HCT116 (cell line): ENCODE results near the gene EFCAB7. TPM values are rescaled to one million over a fixed set of nuclear protein-coding genes. Genes with fewer than 3 reads are reported as not detected.

ENCODE experiments used
- ATAC-seq: fragments of 200-7000 bp; cut with Tn5 transposase; 2 replicates; pipeline ENCODE4 v1.9.1; 2020; ENCODE audit warnings: mild to moderate bottlenecking, moderate library complexity
- BruUV-seq: library from RNA; stranded (reverse); fragments of 400-500 nt; replicated peaks from 2 replicates; lab custom pipeline; 2021; lab: Mats Ljungman, UMichigan
- CTCF ChIA-PET: fragments of 300-600 bp; sonication (Branson Sonifier 250); formaldehyde crosslinking; loops from one replicate; lab custom pipeline; 2021; ENCODE audit warnings: antibody characterized with exemption; lab: Charles Lee
- POLR2A ChIA-PET: fragments of 300-600, 350-600 bp; sonication (Branson Sonifier 250); formaldehyde crosslinking; loops from one replicate; lab custom pipeline; 2021; ENCODE audit warnings: antibody characterized with exemption; lab: Charles Lee
- RAD21 ChIA-PET, 2 experiments: fragments of 300-600 bp; sonication (Branson Sonifier 250); formaldehyde crosslinking; loops; one replicate each; lab custom pipeline; 2023; ENCODE audit warnings: low total read pairs in 2 of 2; ENCODE audit not compliant: uncharacterized antibody in 2 of 2, unreplicated experiment in 2 of 2, low non-redundant PET in 1 of 2; lab: Charles Lee
- DNase-seq: peaks from one replicate; pipeline ENCODE4 v3.0.0-alpha.2; 2010; ENCODE audit warnings: low read depth, low spot score
- H2AFZ ChIP-seq: fragments of 200-600 bp; shearing (Covaris generic), sonication (generic); 2 replicates; pipeline ENCODE4 v1.6.1; 2017; ENCODE audit warnings: low read depth, mixed run types, mixed read lengths, antibody characterized with exemption, low read length; ENCODE audit not compliant: poor library complexity, severe bottlenecking
- H3K27ac ChIP-seq: 2 replicates; pipeline ENCODE4 v1.5.1; 2012; ENCODE audit warnings: low read depth, low read length
- H3K27me3 ChIP-seq: fragments of 200-600 bp; sonication (generic); 2 replicates; pipeline ENCODE4 v1.6.1; 2016; ENCODE audit warnings: mixed run types, low read length, mixed read lengths; ENCODE audit not compliant: insufficient read depth
- H3K36me3 ChIP-seq, 2 experiments: fragments of 200-500 bp in 1 of 2; fragments of 200-600 bp in 1 of 2; sonication (Bioruptor generic) in 1 of 2; sonication (generic) in 1 of 2; 2 replicates each; pipeline versions ENCODE4 v1.5.1 to v1.6.1; 2014 to 2016; ENCODE audit warnings: low read length in 2 of 2, inconsistent platforms in 1 of 2, mixed read lengths in 1 of 2, mixed run types in 1 of 2; ENCODE audit not compliant: insufficient read depth in 2 of 2, control insufficient read depth in 1 of 2
- H3K4me1 ChIP-seq, 2 experiments: fragments of 200-600 bp in 1 of 2; sonication (generic) in 1 of 2; 2 replicates each; pipeline versions ENCODE4 v1.5.1 to v1.6.1; 2012 to 2017; ENCODE audit warnings: low read length in 2 of 2, inconsistent platforms in 1 of 2, mild to moderate bottlenecking in 1 of 2, mixed read lengths in 1 of 2, mixed run types in 1 of 2, moderate library complexity in 1 of 2; ENCODE audit not compliant: insufficient read depth in 2 of 2, control insufficient read depth in 1 of 2
- H3K4me2 ChIP-seq: fragments of 200-600 bp; sonication (generic); 2 replicates; pipeline ENCODE4 v1.6.1; 2017; ENCODE audit warnings: mixed run types, low read length, mixed read lengths
- H3K4me3 ChIP-seq, 2 experiments: fragments of 200-600 bp in 1 of 2; sonication (generic) in 1 of 2; replicated peaks in 1 of 2; 2 replicates each; pipeline ENCODE4 v1.5.1; 2011 to 2016; ENCODE audit warnings: low read length in 2 of 2, control low read depth in 1 of 2, low read depth in 1 of 2, mild to moderate bottlenecking in 1 of 2, mixed read lengths in 1 of 2, mixed run types in 1 of 2
- H3K79me2 ChIP-seq: fragments of 200-600 bp; sonication (generic); 2 replicates; pipeline ENCODE4 v1.6.1; 2017; ENCODE audit warnings: mild to moderate bottlenecking, mixed run types, low read length, moderate library complexity, mixed read lengths; ENCODE audit not compliant: insufficient read depth
- H3K9ac ChIP-seq: fragments of 200-600 bp; sonication (generic); 2 replicates; pipeline ENCODE4 v1.6.1; 2016; ENCODE audit warnings: low read length, mixed read lengths
- H3K9me2 ChIP-seq: fragments of 200-600 bp; sonication (generic), shearing (Covaris generic); 2 replicates; pipeline ENCODE4 v1.6.1; 2017; ENCODE audit warnings: mixed run types, mild to moderate bottlenecking, moderate library complexity; ENCODE audit not compliant: insufficient read depth
- H3K9me3 ChIP-seq, 2 experiments: fragments of 200-500 bp in 1 of 2; fragments of 200-600 bp in 1 of 2; sonication (Bioruptor generic) in 1 of 2; sonication (generic) in 1 of 2; 2 replicates each; pipeline ENCODE4 v1.6.1; 2014 to 2017; ENCODE audit warnings: low read length in 2 of 2, mixed read lengths in 2 of 2, inconsistent platforms in 1 of 2, low read depth in 1 of 2, mild to moderate bottlenecking in 1 of 2, mixed run types in 1 of 2, moderate library complexity in 1 of 2; ENCODE audit not compliant: control insufficient read depth in 1 of 2, insufficient read depth in 1 of 2
- H4K20me1 ChIP-seq: fragments of 200-600 bp; sonication (generic), shearing (Covaris generic); 2 replicates; pipeline ENCODE4 v1.6.1; 2017; ENCODE audit warnings: mixed run types, mild to moderate bottlenecking, moderate library complexity; ENCODE audit not compliant: insufficient read depth
- ATF3 ChIP-seq: IDR thresholded peaks from 2 replicates; pipeline ENCODE4 v1.6.1; 2012
- CTCF ChIP-seq, 3 experiments: fragments of 200-600 bp in 1 of 3; sonication (generic) in 1 of 3; IDR thresholded peaks in 2 of 3; conservative IDR thresholded peaks in 1 of 3; 2 replicates each; pipeline ENCODE4 v1.5.1; 2012 to 2017; ENCODE audit warnings: low read depth in 2 of 3, low read length in 2 of 3, antibody characterized with exemption in 1 of 3, borderline replicate concordance in 1 of 3, control low read depth in 1 of 3, mild to moderate bottlenecking in 1 of 3, mixed read lengths in 1 of 3, mixed run types in 1 of 3, moderate library complexity in 1 of 3; ENCODE audit not compliant: insufficient read depth in 1 of 3
- ELF1 ChIP-seq: IDR thresholded peaks from 2 replicates; pipeline ENCODE4 v1.6.1; 2012; ENCODE audit warnings: low read depth, borderline replicate concordance
- EZH2 ChIP-seq: fragments of 200-600 bp; sonication (generic); IDR thresholded peaks from 2 replicates; pipeline ENCODE4 v1.6.1; 2017; ENCODE audit warnings: antibody characterized with exemption, mixed run types
- EZH2phosphoT487 ChIP-seq: fragments of 200-600 bp; IDR thresholded peaks from 2 replicates; pipeline ENCODE4 v1.6.1; 2018; ENCODE audit warnings: antibody characterized with exemption, borderline replicate concordance
- FOSL1 ChIP-seq: IDR thresholded peaks from 2 replicates; pipeline ENCODE4 v1.6.1; 2012; ENCODE audit warnings: low read depth
- MAX ChIP-seq: IDR thresholded peaks from 2 replicates; pipeline ENCODE4 v1.6.1; 2012
- POLR2A ChIP-seq: IDR thresholded peaks from 2 replicates; pipeline ENCODE4 v1.7.0; 2011; ENCODE audit warnings: borderline replicate concordance; ENCODE audit not compliant: insufficient read depth, insufficient read length; ENCODE audit errors: extremely low read depth
- POLR2AphosphoS5 ChIP-seq: IDR thresholded peaks from 2 replicates; pipeline ENCODE4 v1.6.1; 2011; ENCODE audit warnings: mild to moderate bottlenecking, low read depth, low read length, moderate library complexity
- RAD21 ChIP-seq: IDR thresholded peaks from 2 replicates; pipeline ENCODE4 v1.6.1; 2012; ENCODE audit warnings: low read depth, mild to moderate bottlenecking
- REST ChIP-seq: IDR thresholded peaks from 2 replicates; pipeline ENCODE4 v1.6.1; 2012; ENCODE audit warnings: low read depth
- SIN3A ChIP-seq: IDR thresholded peaks from 2 replicates; pipeline ENCODE4 v1.6.1; 2012; ENCODE audit warnings: low read depth
- TCF7L2 ChIP-seq: IDR thresholded peaks from 2 replicates; pipeline ENCODE4 v1.7.0; 2011; ENCODE audit warnings: borderline replicate concordance, inconsistent platforms; ENCODE audit not compliant: insufficient read depth, insufficient read length; ENCODE audit errors: extremely low read depth
- ZFX ChIP-seq: fragments of 450-650 bp; IDR thresholded peaks from 2 replicates; pipeline ENCODE4 v1.6.1; 2017
- ZNF274 ChIP-seq: fragments of 200-500 bp; sonication (Bioruptor generic); IDR thresholded peaks from 2 replicates; pipeline ENCODE4 v1.6.1; 2014; ENCODE audit warnings: mild to moderate bottlenecking, low read depth, low read length, inconsistent platforms
- intact Hi-C: fragments of 100-400 bp; cut with micrococcal nuclease; formaldehyde crosslinking; loops from 2 replicates; pipeline ENCODE4 v1.10.0; 2022
- total RNA-seq: library from RNA; stranded (reverse); gene quantifications from one replicate; pipeline ENCODE4 v1.2.1, GENCODE V29; 2021; ENCODE audit not compliant: unreplicated experiment

The EFCAB7 gene
- total RNA-seq, 1 experiment from 2014 or later: 6.0 TPM

GRCh38 chr1:63603810-63604209 lies 80.5 kb downstream of the EFCAB7 start:
- H3K9me3 ChIP-seq: no peaks in the 10 kb centered on the region
- no peaks in the 10 kb centered on the region for H3K4me1 ChIP-seq
- BruUV-seq: no TSS peak
- no peaks in the 10 kb centered on the region for H3K27me3 ChIP-seq
- ChIA-PET POLR2A (no interaction called here), RAD21 (no interaction called here), CTCF (no interaction called here)
- no peak overlapping the region for H3K4me3 ChIP-seq
- TF ChIP-seq FOSL1: no peak
- TF ChIP-seq ELF1: no peak
- no peak for TF ChIP-seq ATF3
- TF ChIP-seq ZFX: no peak
- TF ChIP-seq EZH2: no peak
- TF ChIP-seq CTCF (IDR thresholded peaks at IDR 0.05 in 2 of 3, conservative IDR thresholded peaks at IDR 0.05 in 1 of 3; ENCODE audit: borderline replicate concordance in 1 of 3, insufficient read depth in 1 of 3, low read depth in 2 of 3, low read length in 2 of 3): no peak
- no peak for TF ChIP-seq POLR2A
- no peak for TF ChIP-seq EZH2phosphoT487
- no peak for TF ChIP-seq ZNF274
- TF ChIP-seq MAX: no peak
- no peak for TF ChIP-seq SIN3A
- TF ChIP-seq RAD21: no peak
- no peak for TF ChIP-seq TCF7L2
- no peak for TF ChIP-seq POLR2AphosphoS5
- TF ChIP-seq REST: no peak
- no peak overlapping the region for H2AFZ ChIP-seq
- DNase-seq (no peak), ATAC-seq (no peak)
- H3K4me2 ChIP-seq: no peak overlapping the region
- no peaks in the 10 kb centered on the region for H4K20me1 ChIP-seq
- no peaks in the 10 kb centered on the region; the same call in 1 of the 2 replicates for H3K79me2 ChIP-seq
- H3K9me2 ChIP-seq: no peaks in the 10 kb centered on the region
- intact Hi-C loops: no loop called here
- no peak overlapping the region for H3K27ac ChIP-seq
- no peaks in the 10 kb centered on the region for H3K36me3 ChIP-seq
- H3K9ac ChIP-seq: no peak overlapping the region
